MM.1S (cell line): ENCODE data around the gene POC5.

Source experiments
- DNase-seq: peaks from one replicate; pipeline ENCODE4 v3.0.0-alpha.2; 2015
- H2AFZ ChIP-seq: fragments of 300-600 bp; sonication (generic); 2 replicates; pipeline ENCODE4 v1.6.0; 2016; ENCODE audit warnings: antibody characterized with exemption, low read length
- H3F3A ChIP-seq: fragments of 300-600 bp; sonication (generic); 2 replicates; pipeline ENCODE4 v1.6.1; 2016; ENCODE audit warnings: mild to moderate bottlenecking, antibody characterized with exemption, low read length, moderate library complexity, mixed read lengths; ENCODE audit not compliant: insufficient read depth
- H3K27ac ChIP-seq: fragments of 300-600 bp; sonication (generic); 2 replicates; pipeline ENCODE4 v1.5.1; 2016; ENCODE audit warnings: mild to moderate bottlenecking, low read length
- H3K27me3 ChIP-seq: fragments of 300-600 bp; sonication (generic); replicated peaks from 2 replicates; pipeline ENCODE4 v1.6.0; 2016; ENCODE audit warnings: low read length; ENCODE audit not compliant: insufficient read depth
- H3K36me3 ChIP-seq: fragments of 300-600 bp; sonication (generic); replicated peaks from 2 replicates; pipeline ENCODE4 v1.6.1; 2016; ENCODE audit warnings: mild to moderate bottlenecking, low read length, mixed read lengths; ENCODE audit not compliant: insufficient read depth
- H3K4me1 ChIP-seq: fragments of 300-600 bp; sonication (generic); 2 replicates; pipeline ENCODE4 v1.6.1; 2016; ENCODE audit warnings: low read length, mixed read lengths
- H3K4me2 ChIP-seq: fragments of 300-600 bp; sonication (generic); 2 replicates; pipeline ENCODE4 v1.6.0; 2016; ENCODE audit warnings: low read depth, low read length
- H3K4me3 ChIP-seq: fragments of 300-600 bp; sonication (generic); 2 replicates; pipeline ENCODE4 v1.5.1; 2016; ENCODE audit warnings: low read length, mixed read lengths
- H3K79me2 ChIP-seq: fragments of 300-600 bp; sonication (generic); 2 replicates; pipeline ENCODE4 v1.6.1; 2016; ENCODE audit warnings: mixed run types, low read length, mixed read lengths
- H3K9ac ChIP-seq: fragments of 300-600 bp; sonication (generic); 2 replicates; pipeline ENCODE4 v1.6.1; 2016; ENCODE audit warnings: low read length, mixed read lengths
- H3K9me2 ChIP-seq: fragments of 300-600 bp; sonication (generic); replicated peaks from 2 replicates; pipeline ENCODE4 v1.6.1; 2016; ENCODE audit warnings: mild to moderate bottlenecking, low read length, mixed read lengths; ENCODE audit not compliant: insufficient read depth
- H3K9me3 ChIP-seq: fragments of 300-600 bp; sonication (generic); replicated peaks from 2 replicates; pipeline ENCODE4 v1.6.1; 2016; ENCODE audit warnings: mild to moderate bottlenecking, low read length, mixed read lengths; ENCODE audit not compliant: insufficient read depth
- H4K20me1 ChIP-seq: fragments of 300-600 bp; sonication (generic); 2 replicates; pipeline ENCODE4 v1.6.1; 2016; ENCODE audit warnings: mild to moderate bottlenecking, low read length, moderate library complexity, mixed read lengths; ENCODE audit not compliant: insufficient read depth
- CTCF ChIP-seq: fragments of 300-600 bp; sonication (generic); IDR thresholded peaks from 2 replicates; pipeline ENCODE4 v1.5.1; 2016; ENCODE audit warnings: antibody characterized with exemption, low read length, mixed read lengths
- EZH2phosphoT487 ChIP-seq: fragments of 300-600 bp; sonication (generic); IDR thresholded peaks from 2 replicates; pipeline ENCODE4 v1.6.1; 2018; ENCODE audit warnings: antibody characterized with exemption, low read length

Gene POC5

GRCh38 chr5:75626959-75627358, 90.3 kb downstream of the POC5 start:
- no peaks in the 10 kb centered on the region for H3K4me1 ChIP-seq
- no peak for DNase-seq
- no peak overlapping the region for H3K4me3 ChIP-seq
- H2AFZ ChIP-seq, result no peak overlapping the region
- H3K27ac ChIP-seq, result no peak overlapping the region
- no peaks in the 10 kb centered on the region for H3K27me3 ChIP-seq
- H3K79me2 ChIP-seq, result no peaks in the 10 kb centered on the region
- H3K36me3 ChIP-seq, result no peaks in the 10 kb centered on the region
- H3K9me2 ChIP-seq, result no peaks in the 10 kb centered on the region
- no peak for TF ChIP-seq EZH2phosphoT487
- TF ChIP-seq CTCF, result no peak
- no peak overlapping the region for H3K4me2 ChIP-seq
- H3F3A ChIP-seq, result no peaks in the 10 kb centered on the region
- H4K20me1 ChIP-seq, result no peaks in the 10 kb centered on the region
- H3K9ac ChIP-seq, result no peak overlapping the region
- no peaks in the 10 kb centered on the region for H3K9me3 ChIP-seq
